WTC11 (cell line): ENCODE measurements around the gene CCDC172. TPM values are rescaled to one million over a fixed set of nuclear protein-coding genes. Genes with fewer than 3 reads are reported as not detected.

ENCODE experiments used
- ATAC-seq: fragments of 200-7000 bp; cut with Tn5 transposase; 2 replicates; pipeline ENCODE4 v1.10.0; 2021; ENCODE audit warnings: mild to moderate bottlenecking, moderate library complexity
- CTCF ChIA-PET: fragments of 300-600 bp; sonication (Branson Sonifier 250); formaldehyde crosslinking; loops from one replicate; lab custom pipeline; 2021; ENCODE audit warnings: antibody characterized with exemption; lab: Charles Lee
- POLR2A ChIA-PET: fragments of 350-600 bp; sonication (Branson Sonifier 250); formaldehyde crosslinking; loops from one replicate; lab custom pipeline; 2021; ENCODE audit warnings: antibody characterized with exemption; lab: Charles Lee
- DNase-seq: peaks from one replicate; pipeline ENCODE4 v3.0.0; 2021; ENCODE audit warnings: low spot score
- H3K27ac Mint-ChIP-seq: 2 replicates; pipeline ENCODE4 v1.8.0; 2021; ENCODE audit warnings: mixed read lengths
- H3K27me3 Mint-ChIP-seq: 2 replicates; pipeline ENCODE4 v1.8.0; 2021; ENCODE audit warnings: low read depth, mild to moderate bottlenecking, moderate library complexity, mixed read lengths
- H3K36me3 Mint-ChIP-seq: 2 replicates; pipeline ENCODE4 v1.8.0; 2021; ENCODE audit warnings: mixed read lengths
- H3K4me1 Mint-ChIP-seq: 2 replicates; pipeline ENCODE4 v1.8.0; 2022; ENCODE audit warnings: mixed read lengths
- H3K4me3 Mint-ChIP-seq: 2 replicates; pipeline ENCODE4 v1.8.0; 2021; ENCODE audit warnings: mild to moderate bottlenecking, moderate library complexity, mixed read lengths
- H3K9me3 Mint-ChIP-seq: 2 replicates; pipeline ENCODE4 v1.8.0; 2021; ENCODE audit warnings: mixed read lengths
- E2F1 ChIP-seq: sonication (generic); formaldehyde crosslinking; IDR thresholded peaks from 2 replicates; pipeline ENCODE4 v1.8.0; 2022; ENCODE audit warnings: mild to moderate bottlenecking, missing genetic modification reagents
- KAT7 ChIP-seq: sonication (generic); formaldehyde crosslinking; IDR thresholded peaks from 2 replicates; pipeline ENCODE4 v1.8.1; 2023; ENCODE audit warnings: missing genetic modification reagents, mild to moderate bottlenecking, borderline replicate concordance
- NR2C2 ChIP-seq: sonication (generic); formaldehyde crosslinking; IDR thresholded peaks from 2 replicates; pipeline ENCODE4 v1.8.0; 2022; ENCODE audit warnings: mild to moderate bottlenecking, missing genetic modification reagents
- PRDM15 ChIP-seq: sonication (generic); formaldehyde crosslinking; IDR thresholded peaks from 2 replicates; pipeline ENCODE4 v1.8.0; 2022; ENCODE audit warnings: missing genetic modification reagents
- PRRX2 ChIP-seq: fragments of 250-450 bp; sonication (Bioruptor Pico); IDR thresholded peaks from 2 replicates; pipeline ENCODE4 v1.8.0; 2021; ENCODE audit warnings: mild to moderate bottlenecking
- SMAD3 ChIP-seq: sonication (generic); formaldehyde crosslinking; IDR thresholded peaks from 2 replicates; pipeline ENCODE4 v1.8.0; 2022; ENCODE audit warnings: missing genetic modification reagents, mild to moderate bottlenecking, borderline replicate concordance
- STAT6 ChIP-seq: sonication (generic); formaldehyde crosslinking; conservative IDR thresholded peaks from 2 replicates; pipeline ENCODE4 v1.8.1; 2023; ENCODE audit warnings: mild to moderate bottlenecking, low read depth, missing genetic modification reagents, moderate library complexity
- ZNF121 ChIP-seq: sonication (generic); formaldehyde crosslinking; IDR thresholded peaks from 2 replicates; pipeline ENCODE4 v1.8.0; 2023; ENCODE audit warnings: missing genetic modification reagents
- ZNF263 ChIP-seq: sonication (generic); formaldehyde crosslinking; IDR thresholded peaks from 2 replicates; pipeline ENCODE4 v1.8.1; 2022; ENCODE audit warnings: low read depth, mild to moderate bottlenecking, moderate library complexity, missing genetic modification reagents
- ZNF317 ChIP-seq: sonication (generic); formaldehyde crosslinking; IDR thresholded peaks from 2 replicates; pipeline ENCODE4 v1.8.1; 2023; ENCODE audit warnings: low read depth, mild to moderate bottlenecking, moderate library complexity, missing genetic modification reagents, borderline replicate concordance
- ZNF396 ChIP-seq: fragments of 250-450 bp; sonication (Bioruptor Pico); IDR thresholded peaks from 2 replicates; pipeline ENCODE4 v1.8.0; 2021; ENCODE audit warnings: mild to moderate bottlenecking, moderate library complexity, borderline replicate concordance
- ZNF425 ChIP-seq: fragments of 250-450 bp; sonication (Bioruptor Pico); conservative IDR thresholded peaks from 2 replicates; pipeline ENCODE4 v1.9.0; 2021; ENCODE audit warnings: mild to moderate bottlenecking
- ZNF671 ChIP-seq: fragments of 250-450 bp; sonication (Bioruptor Pico); IDR thresholded peaks from 2 replicates; pipeline ENCODE4 v1.8.0; 2021; ENCODE audit warnings: mild to moderate bottlenecking
- total RNA-seq: library from RNA; stranded (reverse); gene quantifications from 3 replicates; pipeline ENCODE4 v1.2.3, GENCODE V29; 2021
- TF ChIP-seq, protein P1 (sequence below): sonication (generic); formaldehyde crosslinking; IDR thresholded peaks from 2 replicates; pipeline ENCODE4 v1.8.1; 2022; ENCODE audit warnings: low read depth, missing genetic modification reagents, borderline replicate concordance
- TF ChIP-seq, protein P2 (sequence below): sonication (generic); formaldehyde crosslinking; IDR thresholded peaks from 2 replicates; pipeline ENCODE4 v1.8.1; 2023; ENCODE audit warnings: mild to moderate bottlenecking, missing genetic modification reagents, moderate library complexity

CCDC172 gene
- total RNA-seq, 1 experiment from 2014 or later, result 2.0 TPM

DNA sequence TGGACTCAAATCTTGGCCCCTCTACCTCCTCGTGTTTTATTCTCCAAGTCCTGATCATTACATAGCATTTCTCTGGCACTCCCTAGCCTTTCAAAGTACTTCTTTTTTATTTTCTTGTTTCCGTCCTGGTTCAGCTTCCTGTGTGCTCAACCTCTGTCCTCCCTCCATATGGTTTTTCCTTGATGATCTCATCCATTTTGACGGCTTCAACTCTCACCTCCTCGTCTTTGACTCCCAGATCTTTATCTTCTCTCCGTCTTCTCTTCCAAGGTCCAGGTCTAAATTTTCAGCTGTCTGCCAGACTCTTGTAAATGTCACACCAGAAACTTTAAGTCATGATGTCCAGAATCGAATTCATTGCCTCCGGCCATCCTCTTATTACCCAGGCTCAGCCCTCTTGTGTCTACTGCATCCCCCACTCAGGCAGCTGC lies 27.9 kb upstream of the CCDC172 start (continued):
- no peak for TF ChIP-seq PRDM15
- TF ChIP-seq ZNF317 (CRISPR knock-in tag), result no peak
- TF ChIP-seq E2F1 (CRISPR knock-in tag), result no peak
- TF ChIP-seq, protein P1, sequence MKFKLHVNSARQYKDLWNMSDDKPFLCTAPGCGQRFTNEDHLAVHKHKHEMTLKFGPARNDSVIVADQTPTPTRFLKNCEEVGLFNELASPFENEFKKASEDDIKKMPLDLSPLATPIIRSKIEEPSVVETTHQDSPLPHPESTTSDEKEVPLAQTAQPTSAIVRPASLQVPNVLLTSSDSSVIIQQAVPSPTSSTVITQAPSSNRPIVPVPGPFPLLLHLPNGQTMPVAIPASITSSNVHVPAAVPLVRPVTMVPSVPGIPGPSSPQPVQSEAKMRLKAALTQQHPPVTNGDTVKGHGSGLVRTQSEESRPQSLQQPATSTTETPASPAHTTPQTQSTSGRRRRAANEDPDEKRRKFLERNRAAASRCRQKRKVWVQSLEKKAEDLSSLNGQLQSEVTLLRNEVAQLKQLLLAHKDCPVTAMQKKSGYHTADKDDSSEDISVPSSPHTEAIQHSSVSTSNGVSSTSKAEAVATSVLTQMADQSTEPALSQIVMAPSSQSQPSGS (CRISPR knock-in tag), result no peak
- no peak for TF ChIP-seq ZNF671 (CRISPR knock-in tag)
- no peak for TF ChIP-seq ZNF263
- no peak for TF ChIP-seq NR2C2 (CRISPR knock-in tag)
- no peak for TF ChIP-seq SMAD3 (CRISPR knock-in tag)
- no peak for TF ChIP-seq KAT7 (CRISPR knock-in tag)

GRCh38 chr10:116298586-116298985 lies 25.7 kb upstream of the CCDC172 start:
- Mint-ChIP-seq H3K4me3 (no peak overlapping the region), H3K4me1 (no peaks in the 10 kb centered on the region), H3K9me3 (peaks cover 8% of the 10 kb centered on the region), H3K36me3 (no peaks in the 10 kb centered on the region), H3K27ac (no peak overlapping the region), H3K27me3 (no peaks in the 10 kb centered on the region)
- DNase-seq, result no peak
- TF ChIP-seq ZNF121 (CRISPR knock-in tag) (no peak), ZNF425 (no peak), PRRX2 (CRISPR knock-in tag) (no peak), STAT6 (no peak), ZNF396 (CRISPR knock-in tag) (no peak)
- TF ChIP-seq, protein P2, sequence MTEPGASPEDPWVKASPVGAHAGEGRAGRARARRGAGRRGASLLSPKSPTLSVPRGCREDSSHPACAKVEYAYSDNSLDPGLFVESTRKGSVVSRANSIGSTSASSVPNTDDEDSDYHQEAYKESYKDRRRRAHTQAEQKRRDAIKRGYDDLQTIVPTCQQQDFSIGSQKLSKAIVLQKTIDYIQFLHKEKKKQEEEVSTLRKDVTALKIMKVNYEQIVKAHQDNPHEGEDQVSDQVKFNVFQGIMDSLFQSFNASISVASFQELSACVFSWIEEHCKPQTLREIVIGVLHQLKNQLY (CRISPR knock-in tag), result no peak
- ChIA-PET CTCF (no interaction called here), POLR2A (no interaction called here)
- no peak for ATAC-seq
